Measurements from ENCODE around the gene CFAP46. TPM values are rescaled to one million over a fixed set of nuclear protein-coding genes. Genes with fewer than 3 reads are reported as not detected.
A peak's percentile ranks its signal among the peaks of the same experiment; 100 is the strongest.

CFAP46 gene
- total and polyA plus RNA-seq, 2 of the 8 experiments (the other 6 are each of a cell fraction or from before 2014, with no cell fraction given): 2.6 to 4.8 TPM

- H2AFZ ChIP-seq (ENCODE audit: low read length): no peak overlapping the region
- peak in 1 of 2 experiments; percentile 78 for DNase-seq (ENCODE audit: low read depth in 1 of 2, low spot score in 2 of 2)
- no peaks in the 10 kb centered on the region; a peak in 1 of 8 replicates for H3K36me3 ChIP-seq (ENCODE audit: control insufficient read depth in 2 of 4, insufficient read depth in 4 of 4, low read length in 3 of 4)
- no peak overlapping the region for H3K56ac ChIP-seq (replicated peaks; ENCODE audit: insufficient read length, low read depth, low read length)
- H3K9me3 ChIP-seq (ENCODE audit: insufficient read depth in 2 of 2, low read depth in 1 of 2, low read length in 1 of 2): no peaks in the 10 kb centered on the region
- no peak overlapping the region for H3K4me2 ChIP-seq (ENCODE audit: insufficient read depth in 1 of 2, low read depth in 2 of 2, low read length in 2 of 2)
- no peak overlapping the region for H2BK20ac ChIP-seq (ENCODE audit: low read length)
- H3K18ac ChIP-seq (ENCODE audit: extremely low read depth, low read length): no peak overlapping the region
- no peak overlapping the region for H3K4ac ChIP-seq (replicated peaks; ENCODE audit: insufficient read length, low read depth, low read length)
- H3K79me2 ChIP-seq (ENCODE audit: control insufficient read depth in 1 of 2, insufficient read depth in 2 of 2, low read length in 2 of 2): no peaks in the 10 kb centered on the region
- no peak overlapping the region for H3K23ac ChIP-seq (ENCODE audit: insufficient read length)
- H3K23me2 ChIP-seq (ENCODE audit: low read depth, low read length): peaks cover 12% of the 10 kb centered on the region; the same call in 1 of the 2 replicates
- H3K14ac ChIP-seq (ENCODE audit: insufficient read length): no peak overlapping the region
- no peak overlapping the region for H3K4me3 ChIP-seq (ENCODE audit: extremely low read depth in 1 of 4, insufficient read depth in 2 of 4, low read depth in 3 of 4, low read length in 4 of 4)
- H3K27me3 ChIP-seq (replicated peaks in 1 of 4; ENCODE audit: control insufficient read depth in 3 of 4, extremely low read depth in 1 of 4, insufficient read depth in 3 of 4, low read length in 3 of 4): peaks cover 0 to 5% (median 0%) of the 10 kb centered on the region in 4 experiments; a peak in 2 of 7 replicates
- H4K8ac ChIP-seq (ENCODE audit: extremely low read depth, insufficient read depth, low read length): peak overlapping the region; percentile 54; the same call in 1 of the 2 replicates
- H2BK5ac ChIP-seq (ENCODE audit: low read depth, low read length): no peak overlapping the region
- H4K5ac ChIP-seq (ENCODE audit: insufficient read length, low read depth, low read length): no peak overlapping the region
- 66% methylated on average over 27 of the region's 27 CpGs; no CpG with 5 or more reads in 1 of the 2 experiments for WGBS, 2 experiments (ENCODE audit: extremely low coverage in 1 of 2, insufficient coverage in 1 of 2, insufficient read length in 1 of 2, insufficient replicate concordance in 2 of 2, low coverage in 1 of 2, low lambda C conversion rate in 2 of 2, missing lambda C conversion rate in 1 of 2)
- CTCF ChIA-PET (ENCODE audit: partially characterized antibody): interaction anchor here (0.7 to 4.2 kb wide), 22 partner anchors 11 to 477 kb away, joined by 3 to 32 read pairs (median 4); partner anchors contain the start of gene ADGRA1
- H3K79me1 ChIP-seq (ENCODE audit: low read depth, low read length): no peaks in the 10 kb centered on the region; the same call in 1 of the 2 replicates
- no peaks in the 10 kb centered on the region for H4K20me1 ChIP-seq (replicated peaks in 1 of 2; ENCODE audit: control insufficient read depth in 1 of 2, insufficient read depth in 2 of 2, low read length in 2 of 2)
- H2BK12ac ChIP-seq (ENCODE audit: low read depth, low read length): no peak overlapping the region
- H2AK5ac ChIP-seq (ENCODE audit: low read depth, low read length): no peak overlapping the region
- POLR2A ChIA-PET (ENCODE audit: partially characterized antibody): no interaction called here
- FAIRE-seq: no peak
- H3K4me1 ChIP-seq (replicated peaks in 1 of 4; ENCODE audit: control insufficient read depth in 3 of 4, insufficient read depth in 4 of 4, low read length in 3 of 4): peaks cover 0 to 7% (median 1%) of the 10 kb centered on the region in 4 experiments; a peak in 3 of 7 replicates
- no peak overlapping the region for H4K91ac ChIP-seq (replicated peaks; ENCODE audit: insufficient read length, low read length)
- H3K9ac ChIP-seq (replicated peaks in 1 of 4; ENCODE audit: extremely low read depth in 1 of 4, low read depth in 3 of 4, low read length in 3 of 4): no peak overlapping the region
- no peak overlapping the region for H2BK15ac ChIP-seq (ENCODE audit: low read length)
- H3K27ac ChIP-seq (ENCODE audit: low read depth, low read length): no peak overlapping the region
- H2BK120ac ChIP-seq (replicated peaks; ENCODE audit: low read depth, low read length): no peak overlapping the region
- TF ChIP-seq GABPA (IDR thresholded peaks at IDR 0.05; ENCODE audit: borderline replicate concordance, insufficient read depth, low read length) (peak; percentile 80; the same call in 1 of the 2 replicates), RAD21 (IDR thresholded peaks at IDR 0.05 in 1 of 2, conservative IDR thresholded peaks at IDR 0.05 in 1 of 2; ENCODE audit: low read depth in 2 of 2, low read length in 2 of 2) (peak; percentile 80 to 90), CTCF (IDR thresholded peaks at IDR 0.05; ENCODE audit: control extremely low read depth in 1 of 3, insufficient read depth in 1 of 3, low read depth in 1 of 3, low read length in 3 of 3) (peak; percentile 75 to 91 (median 84)), CBX8 (IDR thresholded peaks at IDR 0.05; ENCODE audit: borderline replicate concordance, low read depth, low read length) (no peak), JUN (IDR thresholded peaks at IDR 0.05; ENCODE audit: low read depth, low read length) (no peak), HDAC6 (IDR thresholded peaks at IDR 0.05; ENCODE audit: low read depth, low read length) (no peak), RNF2 (IDR thresholded peaks at IDR 0.05; ENCODE audit: borderline replicate concordance, low read depth, low read length, missing control alignments, poor library complexity, severe bottlenecking) (no peak)
These were observed 3.7 kb downstream of the CFAP46 start for GRCh38 chr10:132938472-132939339.
